Prostate gland (tissue), 2 donors: ENCODE data around the gene ARMC9.

Experiments
- POLR2A ChIP-seq: fragments of 450-650 bp; IDR thresholded peaks from one replicate; pipeline ENCODE4 v1.6.1; 2016; ENCODE audit warnings: antibody characterized with exemption, mild to moderate bottlenecking
- TF ChIP-seq, protein P1 (sequence below), 4 experiments: fragments of 200-600 bp in 2 of 4; fragments of 450-650 bp in 2 of 4; sonication (generic) in 2 of 4; IDR thresholded peaks; 1 replicate in 3 of 4; 2 replicates in 1 of 4; pipeline ENCODE4 v1.5.1; 2016 to 2019; ENCODE audit warnings: antibody characterized with exemption in 4 of 4, mild to moderate bottlenecking in 2 of 4, moderate library complexity in 2 of 4

GRCh38 chr2:231182513-231182899 lies 15.9 kb upstream of the ARMC9 start:
- TF ChIP-seq, protein P1, sequence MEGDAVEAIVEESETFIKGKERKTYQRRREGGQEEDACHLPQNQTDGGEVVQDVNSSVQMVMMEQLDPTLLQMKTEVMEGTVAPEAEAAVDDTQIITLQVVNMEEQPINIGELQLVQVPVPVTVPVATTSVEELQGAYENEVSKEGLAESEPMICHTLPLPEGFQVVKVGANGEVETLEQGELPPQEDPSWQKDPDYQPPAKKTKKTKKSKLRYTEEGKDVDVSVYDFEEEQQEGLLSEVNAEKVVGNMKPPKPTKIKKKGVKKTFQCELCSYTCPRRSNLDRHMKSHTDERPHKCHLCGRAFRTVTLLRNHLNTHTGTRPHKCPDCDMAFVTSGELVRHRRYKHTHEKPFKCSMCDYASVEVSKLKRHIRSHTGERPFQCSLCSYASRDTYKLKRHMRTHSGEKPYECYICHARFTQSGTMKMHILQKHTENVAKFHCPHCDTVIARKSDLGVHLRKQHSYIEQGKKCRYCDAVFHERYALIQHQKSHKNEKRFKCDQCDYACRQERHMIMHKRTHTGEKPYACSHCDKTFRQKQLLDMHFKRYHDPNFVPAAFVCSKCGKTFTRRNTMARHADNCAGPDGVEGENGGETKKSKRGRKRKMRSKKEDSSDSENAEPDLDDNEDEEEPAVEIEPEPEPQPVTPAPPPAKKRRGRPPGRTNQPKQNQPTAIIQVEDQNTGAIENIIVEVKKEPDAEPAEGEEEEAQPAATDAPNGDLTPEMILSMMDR (IDR thresholded peaks at IDR 0.05), result no peak
- no peak for TF ChIP-seq POLR2A
